DND-41 (cell line): ENCODE data around the gene CNOT6L.

Experiments
- EZH2 ChIP-seq: IDR thresholded peaks from 3 replicates; pipeline ENCODE4 v1.6.1; 2012; ENCODE audit warnings: borderline replicate concordance, low read depth, mild to moderate bottlenecking, moderate library complexity, low read length, inconsistent platforms; ENCODE audit not compliant: severe bottlenecking
- TF ChIP-seq, protein P1 (sequence below): IDR thresholded peaks from 2 replicates; pipeline ENCODE4 v1.5.1; 2012; ENCODE audit warnings: borderline replicate concordance, low read length, moderate library complexity, mild to moderate bottlenecking; ENCODE audit not compliant: poor library complexity, severe bottlenecking; ENCODE audit errors: extremely low read depth

DNA sequence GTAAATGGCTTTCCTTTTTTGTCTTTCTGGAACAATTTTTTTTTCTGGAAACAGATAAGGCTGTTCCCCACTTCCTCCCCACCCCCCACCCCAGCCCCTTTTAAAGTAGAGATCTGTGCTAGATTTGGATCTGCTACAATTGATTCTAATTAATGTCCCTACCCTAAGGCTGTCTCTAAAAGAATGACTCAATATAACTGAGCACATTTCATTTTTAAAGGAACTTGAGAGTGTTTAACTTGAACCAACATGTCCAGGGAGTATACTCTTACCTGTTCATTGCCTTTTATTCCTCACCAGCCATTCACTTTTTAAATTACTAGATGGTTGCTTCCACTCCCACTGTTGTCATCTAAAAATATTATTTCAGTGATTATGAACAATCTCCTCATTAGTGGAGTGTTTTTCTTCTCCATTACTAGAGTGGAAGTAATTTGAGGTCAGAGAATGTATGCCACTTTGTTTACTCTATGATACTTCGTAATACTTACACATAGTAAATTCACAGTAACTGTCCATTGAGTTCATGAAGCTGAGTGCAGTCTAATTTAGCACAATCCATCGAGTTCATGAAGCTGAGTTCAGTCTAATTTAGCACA lies 14.1 kb upstream of the CNOT6L start:
- TF ChIP-seq, protein P1, sequence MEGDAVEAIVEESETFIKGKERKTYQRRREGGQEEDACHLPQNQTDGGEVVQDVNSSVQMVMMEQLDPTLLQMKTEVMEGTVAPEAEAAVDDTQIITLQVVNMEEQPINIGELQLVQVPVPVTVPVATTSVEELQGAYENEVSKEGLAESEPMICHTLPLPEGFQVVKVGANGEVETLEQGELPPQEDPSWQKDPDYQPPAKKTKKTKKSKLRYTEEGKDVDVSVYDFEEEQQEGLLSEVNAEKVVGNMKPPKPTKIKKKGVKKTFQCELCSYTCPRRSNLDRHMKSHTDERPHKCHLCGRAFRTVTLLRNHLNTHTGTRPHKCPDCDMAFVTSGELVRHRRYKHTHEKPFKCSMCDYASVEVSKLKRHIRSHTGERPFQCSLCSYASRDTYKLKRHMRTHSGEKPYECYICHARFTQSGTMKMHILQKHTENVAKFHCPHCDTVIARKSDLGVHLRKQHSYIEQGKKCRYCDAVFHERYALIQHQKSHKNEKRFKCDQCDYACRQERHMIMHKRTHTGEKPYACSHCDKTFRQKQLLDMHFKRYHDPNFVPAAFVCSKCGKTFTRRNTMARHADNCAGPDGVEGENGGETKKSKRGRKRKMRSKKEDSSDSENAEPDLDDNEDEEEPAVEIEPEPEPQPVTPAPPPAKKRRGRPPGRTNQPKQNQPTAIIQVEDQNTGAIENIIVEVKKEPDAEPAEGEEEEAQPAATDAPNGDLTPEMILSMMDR = no peak
- TF ChIP-seq EZH2 = no peak
